DND-41 (cell line): Measurements from ENCODE around the gene C18orf54.
A peak's percentile ranks its signal among the peaks of the same experiment; 100 is the strongest.

Source experiments
- ATAC-seq: fragments of 200-7000 bp; cut with Tn5 transposase; 3 replicates; pipeline ENCODE4 v1.9.1; 2021; ENCODE audit warnings: low read depth; ENCODE audit not compliant: insufficient read depth
- DNase-seq: peaks from one replicate; pipeline ENCODE4 v3.0.0-alpha.2; 2020
- H2AFZ ChIP-seq: 2 replicates; pipeline ENCODE4 v1.6.0; 2012; ENCODE audit warnings: low read depth, low read length
- H3K27ac ChIP-seq: 2 replicates; pipeline ENCODE4 v1.5.1; 2012; ENCODE audit warnings: low read length, inconsistent platforms
- H3K27me3 ChIP-seq: fragments of 200-600 bp; sonication (generic); 2 replicates; pipeline ENCODE4 v1.6.0; 2012; ENCODE audit warnings: low read length, mild to moderate bottlenecking, inconsistent platforms; ENCODE audit not compliant: insufficient read depth, poor library complexity
- H3K36me3 ChIP-seq: 2 replicates; pipeline ENCODE4 v1.5.1; 2012; ENCODE audit warnings: low read length, inconsistent platforms; ENCODE audit not compliant: insufficient read depth
- H3K4me1 ChIP-seq: 2 replicates; pipeline ENCODE4 v1.5.1; 2012; ENCODE audit warnings: mild to moderate bottlenecking, low read length; ENCODE audit not compliant: insufficient read depth
- H3K4me2 ChIP-seq: 2 replicates; pipeline ENCODE4 v1.6.0; 2012; ENCODE audit warnings: mild to moderate bottlenecking, moderate library complexity, low read length, inconsistent platforms; ENCODE audit not compliant: insufficient read depth
- H3K4me3 ChIP-seq, 2 experiments: fragments of 200-600 bp in 1 of 2; shearing (Covaris generic) in 1 of 2; 2 replicates each; pipeline ENCODE4 v1.5.1; 2012 to 2016; ENCODE audit warnings: inconsistent platforms in 2 of 2, low read length in 2 of 2, mild to moderate bottlenecking in 2 of 2, low read depth in 1 of 2, moderate library complexity in 1 of 2
- H3K79me2 ChIP-seq: 2 replicates; pipeline ENCODE4 v1.6.0; 2012; ENCODE audit warnings: low read length, inconsistent platforms; ENCODE audit not compliant: insufficient read depth
- H3K9ac ChIP-seq: 2 replicates; pipeline ENCODE4 v1.6.0; 2012; ENCODE audit warnings: low read depth, mild to moderate bottlenecking, inconsistent platforms, low read length, moderate library complexity
- H3K9me3 ChIP-seq: 2 replicates; pipeline ENCODE4 v1.5.1; 2012; ENCODE audit warnings: low read length, moderate library complexity, mild to moderate bottlenecking, inconsistent platforms; ENCODE audit not compliant: insufficient read depth, severe bottlenecking
- H4K20me1 ChIP-seq: 2 replicates; pipeline ENCODE4 v1.6.0; 2012; ENCODE audit warnings: low read length; ENCODE audit not compliant: insufficient read depth
- CTCF ChIP-seq: IDR thresholded peaks from 2 replicates; pipeline ENCODE4 v1.5.1; 2012; ENCODE audit warnings: borderline replicate concordance, low read length, moderate library complexity, mild to moderate bottlenecking; ENCODE audit not compliant: poor library complexity, severe bottlenecking; ENCODE audit errors: extremely low read depth
- EZH2 ChIP-seq: IDR thresholded peaks from 3 replicates; pipeline ENCODE4 v1.6.1; 2012; ENCODE audit warnings: borderline replicate concordance, low read depth, mild to moderate bottlenecking, moderate library complexity, low read length, inconsistent platforms; ENCODE audit not compliant: severe bottlenecking

C18orf54 gene

GRCh38 chr18:54387631-54388030, 29.9 kb downstream of the C18orf54 start:
- H3K79me2 ChIP-seq, result no peaks in the 10 kb centered on the region
- H3K4me2 ChIP-seq, result no peak overlapping the region
- H2AFZ ChIP-seq, result no peak overlapping the region
- H3K9ac ChIP-seq, result no peak overlapping the region
- peaks cover 16% of the 10 kb centered on the region for H3K4me1 ChIP-seq
- no peaks in the 10 kb centered on the region for H4K20me1 ChIP-seq
- H3K27me3 ChIP-seq, result no peaks in the 10 kb centered on the region
- no peak overlapping the region for H3K27ac ChIP-seq
- ATAC-seq, result no peak
- no peak for TF ChIP-seq EZH2
- TF ChIP-seq CTCF, result no peak
- no peaks in the 10 kb centered on the region for H3K9me3 ChIP-seq
- no peak for DNase-seq
- H3K36me3 ChIP-seq, result no peaks in the 10 kb centered on the region
- H3K4me3 ChIP-seq, result no peak overlapping the region

- H3K4me3 ChIP-seq, result no peak overlapping the region
- peak; percentile 90 for ATAC-seq
Measured at GRCh38 chr18:54388203-54389142, 30.8 kb downstream of the C18orf54 start.

GRCh38 chr18:54389143-54389505, 31.4 kb downstream of the C18orf54 start:
- no peaks in the 10 kb centered on the region for H3K9me3 ChIP-seq
- no peak for DNase-seq
- no peak overlapping the region for H3K9ac ChIP-seq
- no peak for ATAC-seq
- no peaks in the 10 kb centered on the region for H4K20me1 ChIP-seq
- H2AFZ ChIP-seq, result no peak overlapping the region
- no peak overlapping the region for H3K4me3 ChIP-seq
- peaks cover 16% of the 10 kb centered on the region for H3K4me1 ChIP-seq
- H3K27ac ChIP-seq, result no peak overlapping the region
- no peak for TF ChIP-seq CTCF
- no peak for TF ChIP-seq EZH2
- no peaks in the 10 kb centered on the region for H3K36me3 ChIP-seq
- no peak overlapping the region for H3K4me2 ChIP-seq
- no peaks in the 10 kb centered on the region for H3K27me3 ChIP-seq
- no peaks in the 10 kb centered on the region for H3K79me2 ChIP-seq

More at GRCh38 chr18:54388203-54389142, 30.8 kb downstream of the C18orf54 start:
- peak; percentile 73 for DNase-seq
- H3K9ac ChIP-seq, result no peak overlapping the region
- no peak overlapping the region for H3K27ac ChIP-seq
- H4K20me1 ChIP-seq, result no peaks in the 10 kb centered on the region
- no peaks in the 10 kb centered on the region for H3K9me3 ChIP-seq
- H3K27me3 ChIP-seq, result no peaks in the 10 kb centered on the region
- no peak overlapping the region; the same call in 1 of the 2 replicates for H3K4me2 ChIP-seq
- no peaks in the 10 kb centered on the region for H3K36me3 ChIP-seq
- peaks cover 16% of the 10 kb centered on the region for H3K4me1 ChIP-seq
- H2AFZ ChIP-seq, result no peak overlapping the region
- no peak for TF ChIP-seq EZH2
- TF ChIP-seq CTCF, result no peak
- no peaks in the 10 kb centered on the region for H3K79me2 ChIP-seq
